AG09319 (cell line): Measurements from ENCODE around the gene ZFP1.

Source experiments
- DNase-seq: peaks from one replicate; pipeline ENCODE4 v3.0.0-alpha.2; 2010; ENCODE audit warnings: low read depth; ENCODE audit errors: extremely low read depth
- TF ChIP-seq, protein P1 (sequence below): IDR thresholded peaks from 2 replicates; pipeline ENCODE4 v1.5.1; 2011; ENCODE audit warnings: low read depth, mild to moderate bottlenecking, inconsistent platforms, low read length, moderate library complexity

Gene ZFP1

DNA sequence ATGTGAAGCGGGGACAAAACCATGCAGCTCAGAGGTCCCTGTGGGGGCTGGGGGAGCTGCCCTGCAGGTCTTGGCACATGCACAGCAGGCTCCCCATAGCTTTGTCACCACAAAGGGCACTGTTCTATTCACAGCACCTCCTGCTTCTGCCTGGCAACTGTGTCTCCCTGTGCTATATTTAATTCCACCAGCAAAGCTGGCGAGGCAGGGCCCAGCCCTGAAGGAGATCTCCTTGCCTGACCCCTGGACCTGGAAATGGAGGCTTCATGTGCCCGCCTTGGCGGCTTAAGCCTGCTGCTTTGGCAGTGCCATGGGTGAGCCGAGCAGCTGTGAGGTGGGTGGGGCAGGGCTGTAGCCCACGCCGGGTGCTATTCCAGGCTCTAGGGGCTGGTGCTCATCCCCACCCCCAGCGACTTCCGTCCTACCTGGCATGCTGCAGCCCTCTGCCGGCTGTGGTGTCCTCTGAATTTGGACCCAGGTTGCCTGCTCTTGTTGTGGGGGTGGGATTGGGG is 38.5 kb upstream of the ZFP1 start:
- TF ChIP-seq, protein P1, sequence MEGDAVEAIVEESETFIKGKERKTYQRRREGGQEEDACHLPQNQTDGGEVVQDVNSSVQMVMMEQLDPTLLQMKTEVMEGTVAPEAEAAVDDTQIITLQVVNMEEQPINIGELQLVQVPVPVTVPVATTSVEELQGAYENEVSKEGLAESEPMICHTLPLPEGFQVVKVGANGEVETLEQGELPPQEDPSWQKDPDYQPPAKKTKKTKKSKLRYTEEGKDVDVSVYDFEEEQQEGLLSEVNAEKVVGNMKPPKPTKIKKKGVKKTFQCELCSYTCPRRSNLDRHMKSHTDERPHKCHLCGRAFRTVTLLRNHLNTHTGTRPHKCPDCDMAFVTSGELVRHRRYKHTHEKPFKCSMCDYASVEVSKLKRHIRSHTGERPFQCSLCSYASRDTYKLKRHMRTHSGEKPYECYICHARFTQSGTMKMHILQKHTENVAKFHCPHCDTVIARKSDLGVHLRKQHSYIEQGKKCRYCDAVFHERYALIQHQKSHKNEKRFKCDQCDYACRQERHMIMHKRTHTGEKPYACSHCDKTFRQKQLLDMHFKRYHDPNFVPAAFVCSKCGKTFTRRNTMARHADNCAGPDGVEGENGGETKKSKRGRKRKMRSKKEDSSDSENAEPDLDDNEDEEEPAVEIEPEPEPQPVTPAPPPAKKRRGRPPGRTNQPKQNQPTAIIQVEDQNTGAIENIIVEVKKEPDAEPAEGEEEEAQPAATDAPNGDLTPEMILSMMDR = no peak
- DNase-seq = no peak

DNA sequence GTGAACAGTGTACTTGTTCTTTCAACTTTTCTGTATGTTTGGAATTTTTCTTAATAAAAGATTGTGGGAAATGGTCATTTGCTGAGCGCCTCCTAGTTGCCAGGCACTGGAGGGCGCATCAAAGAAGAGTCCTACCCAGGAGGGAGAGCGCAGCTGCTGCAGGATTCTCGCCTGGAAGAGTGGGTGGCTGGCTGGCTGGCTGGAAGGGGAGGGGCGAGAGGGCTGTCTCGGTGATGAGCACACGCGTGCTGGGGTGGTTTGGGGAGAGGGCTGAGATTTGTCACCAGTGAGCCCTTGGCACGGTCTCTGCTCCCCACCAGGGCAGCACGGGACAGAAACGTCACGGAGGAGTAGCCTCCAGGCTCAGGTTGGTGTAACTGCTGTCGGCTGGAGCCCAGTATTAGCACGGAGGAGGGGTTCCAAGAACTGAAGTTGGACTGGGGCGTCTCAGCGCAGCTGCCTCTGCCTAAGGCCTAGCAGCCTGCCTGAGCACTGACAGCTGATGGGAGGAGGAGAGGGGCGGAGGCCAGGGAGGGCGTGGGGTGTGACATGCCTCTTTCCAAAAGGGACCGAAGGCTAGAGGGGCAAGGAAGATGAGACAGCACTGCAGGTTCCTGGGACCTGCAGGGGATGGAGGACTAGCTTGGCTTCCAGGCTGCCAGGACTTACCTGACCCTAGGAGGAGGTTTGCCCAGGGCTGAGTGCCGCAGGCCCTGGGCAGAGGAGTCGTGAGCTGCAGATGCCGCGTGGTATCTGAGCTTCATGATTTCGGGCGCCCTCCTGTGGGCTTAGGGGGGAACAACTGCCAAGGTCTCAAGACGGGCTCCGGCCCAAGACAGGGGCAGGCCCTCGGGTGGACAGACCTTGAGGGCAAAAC is 37.4 kb upstream of the ZFP1 start:
- DNase-seq = peak; percentile 70
- TF ChIP-seq, protein P1 = peak; percentile 89

GRCh38 chr16:75111514-75111940 is 36.8 kb upstream of the ZFP1 start:
- TF ChIP-seq, protein P1 = no peak
- no peak for DNase-seq

DNA sequence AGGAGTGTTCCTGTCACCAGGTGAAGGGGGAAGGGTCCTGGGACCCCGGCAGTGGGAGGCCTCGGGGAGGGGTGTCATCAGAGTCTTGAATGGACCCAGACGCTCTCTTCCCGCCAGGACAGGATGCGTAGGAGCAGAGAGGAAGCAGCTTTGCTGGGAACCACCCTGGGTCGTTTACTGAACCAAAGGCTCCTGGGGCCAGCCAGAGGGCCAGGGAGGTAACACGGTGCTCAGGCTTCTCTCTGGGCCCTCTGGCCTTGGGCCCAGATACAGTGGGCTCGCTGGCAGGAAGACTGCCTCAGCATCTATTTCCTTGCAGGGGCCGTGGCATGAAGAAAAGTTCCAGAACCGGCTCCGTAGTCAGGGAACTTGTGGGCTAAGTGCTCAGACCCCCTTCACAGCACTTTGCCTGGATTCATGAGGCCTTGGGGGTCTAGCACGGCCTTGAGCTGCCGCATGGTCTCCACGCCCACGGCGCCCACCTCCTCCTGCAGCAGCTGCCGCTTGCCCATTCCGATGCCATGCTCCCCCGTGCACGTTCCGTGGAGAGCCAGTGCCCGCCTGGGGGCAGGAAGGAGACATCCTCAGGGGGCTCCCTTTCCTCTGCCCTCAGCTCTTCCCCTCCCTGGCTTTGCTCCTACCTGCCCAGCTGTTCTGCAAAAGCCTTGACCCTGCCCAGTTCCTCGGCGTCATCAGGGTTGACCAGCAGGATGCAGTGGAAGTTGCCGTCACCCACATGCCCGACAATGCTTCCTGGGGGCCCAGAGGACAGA is 36.2 kb upstream of the ZFP1 start:
- TF ChIP-seq, protein P1 = no peak
- no peak for DNase-seq

DNA sequence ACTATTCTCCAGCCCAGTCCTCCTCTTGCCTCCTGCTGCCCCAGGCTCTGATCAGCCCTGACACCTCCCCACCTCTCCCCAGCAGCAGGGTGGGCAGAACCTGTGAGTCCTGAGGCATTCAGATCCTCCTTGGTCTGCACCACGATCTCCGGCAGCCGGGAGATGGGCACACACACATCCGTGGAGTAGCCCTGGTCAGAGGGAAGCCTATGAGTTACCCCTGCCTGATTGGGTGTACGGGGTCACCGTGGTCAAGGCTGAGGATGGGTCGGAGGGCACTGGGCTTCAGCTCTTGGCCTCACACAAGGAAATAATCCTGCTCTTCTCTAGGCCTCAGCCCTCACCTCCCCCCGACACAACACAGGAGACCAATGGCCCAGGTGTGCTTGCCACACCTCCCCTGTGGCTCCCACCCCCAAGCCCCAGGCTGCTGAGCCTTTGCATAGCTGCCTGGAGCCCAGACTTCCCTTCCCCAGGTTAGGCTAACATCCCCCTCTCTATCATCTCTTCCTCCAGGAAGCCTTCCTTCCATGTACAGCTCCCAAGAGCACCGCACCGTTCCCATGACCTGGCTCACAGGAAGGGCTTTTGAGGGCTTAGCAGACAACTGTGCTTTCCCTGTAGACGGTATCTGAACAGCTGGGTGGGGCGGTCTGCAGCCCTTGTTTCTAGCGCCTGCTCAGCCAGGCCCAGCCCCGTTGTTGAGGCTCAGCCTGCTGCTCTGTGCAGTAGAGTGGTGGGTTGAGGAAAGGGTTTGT is 35.4 kb upstream of the ZFP1 start:
- DNase-seq = no peak
- TF ChIP-seq, protein P1 = no peak

DNA sequence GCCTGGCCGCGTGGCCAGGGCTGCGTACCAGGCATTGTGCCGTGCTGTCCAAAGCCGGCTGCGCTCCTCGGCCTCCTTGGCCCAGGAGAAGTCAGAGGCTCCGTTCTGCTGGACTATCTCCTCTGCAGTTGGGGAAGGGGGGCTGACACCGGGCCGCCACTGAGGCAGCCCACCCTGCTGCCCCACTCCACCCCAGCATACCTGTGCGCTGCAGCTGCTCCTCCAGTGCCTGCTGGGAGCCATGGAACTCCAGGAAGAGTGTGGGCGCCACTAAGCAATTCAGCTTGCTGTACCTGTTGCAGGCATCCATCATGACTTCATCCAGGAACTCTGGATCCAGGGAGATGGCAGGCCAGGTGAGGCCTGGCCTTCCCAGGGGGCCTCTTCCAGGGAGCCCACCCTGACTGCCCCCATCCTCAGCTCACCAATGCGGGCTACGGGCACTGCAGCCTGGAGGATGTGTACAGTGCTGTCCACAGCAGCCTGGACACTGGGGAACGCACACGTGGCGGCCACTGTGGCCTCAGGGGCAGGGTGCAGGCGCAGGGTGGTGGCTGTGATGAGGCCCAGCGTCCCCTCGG is 34.7 kb upstream of the ZFP1 start:
- no peak for DNase-seq
- TF ChIP-seq, protein P1 = no peak
